Neural cell (in vitro differentiated cells): ENCODE data around the gene ABCC9. TPM values are rescaled to one million over a fixed set of nuclear protein-coding genes. Genes with fewer than 3 reads are reported as not detected.

ENCODE experiments used
- H2AFZ ChIP-seq: fragments of 200-600, 300-800 bp; sonication (generic), shearing (Covaris generic); 2 replicates; pipeline ENCODE4 v1.6.0; 2014; ENCODE audit warnings: low read depth, mild to moderate bottlenecking, antibody characterized with exemption, low read length, moderate library complexity
- H3F3A ChIP-seq: fragments of 200-600 bp; shearing (Covaris generic); 2 replicates; pipeline ENCODE4 v1.6.1; 2016; ENCODE audit warnings: mild to moderate bottlenecking, moderate library complexity, mixed read lengths, antibody characterized with exemption, low read length; ENCODE audit not compliant: insufficient read depth, poor library complexity, severe bottlenecking
- H3K27ac ChIP-seq: fragments of 200-600, 300-800 bp; sonication (generic), shearing (Covaris generic); 2 replicates; pipeline ENCODE4 v1.5.1; 2014; ENCODE audit warnings: mild to moderate bottlenecking, low read length, moderate library complexity
- H3K27me3 ChIP-seq: fragments of 300-800, 200-600 bp; sonication (generic), shearing (Covaris generic); 2 replicates; pipeline ENCODE4 v1.6.0; 2014; ENCODE audit warnings: mild to moderate bottlenecking, low read depth, low read length, moderate library complexity; ENCODE audit not compliant: insufficient read depth
- H3K36me3 ChIP-seq: fragments of 300-800, 200-600 bp; sonication (generic), shearing (Covaris generic); 2 replicates; pipeline ENCODE4 v1.5.1; 2014; ENCODE audit warnings: mild to moderate bottlenecking, antibody characterized with exemption, low read length, moderate library complexity; ENCODE audit not compliant: insufficient read depth
- H3K4me2 ChIP-seq: fragments of 300-800, 200-600 bp; sonication (generic), shearing (Covaris generic); 2 replicates; pipeline ENCODE4 v1.6.0; 2014; ENCODE audit warnings: mild to moderate bottlenecking, low read length
- H3K4me3 ChIP-seq: fragments of 300-800, 200-600 bp; sonication (generic), shearing (Covaris generic); 2 replicates; pipeline ENCODE4 v1.5.1; 2014; ENCODE audit warnings: mild to moderate bottlenecking, low read length, moderate library complexity
- H3K79me2 ChIP-seq: fragments of 200-600 bp; shearing (Covaris generic); replicated peaks from 2 replicates; pipeline ENCODE4 v1.6.0; 2014; ENCODE audit warnings: mild to moderate bottlenecking, low read length, moderate library complexity; ENCODE audit not compliant: insufficient read depth
- H3K9ac ChIP-seq: fragments of 300-800, 200-600 bp; sonication (generic), shearing (Covaris generic); 2 replicates; pipeline ENCODE4 v1.6.1; 2016; ENCODE audit warnings: mild to moderate bottlenecking, low read length, mixed read lengths
- H3K9me2 ChIP-seq: fragments of 200-600 bp; shearing (Covaris generic); 2 replicates; pipeline ENCODE4 v1.6.1; 2016; ENCODE audit warnings: mild to moderate bottlenecking, low read length, mixed read lengths; ENCODE audit not compliant: insufficient read depth
- H3K9me3 ChIP-seq: fragments of 200-600, 300-800 bp; sonication (generic), shearing (Covaris generic); 2 replicates; pipeline ENCODE4 v1.6.1; 2016; ENCODE audit warnings: mild to moderate bottlenecking, mixed run types, low read length, moderate library complexity, mixed read lengths
- H4K20me1 ChIP-seq: fragments of 200-600 bp; shearing (Covaris generic); 2 replicates; pipeline ENCODE4 v1.6.1; 2016; ENCODE audit warnings: mild to moderate bottlenecking, mixed run types; ENCODE audit not compliant: insufficient read depth
- CTCF ChIP-seq: fragments of 450-650 bp; IDR thresholded peaks from 2 replicates; pipeline ENCODE4 v1.5.1; 2014; ENCODE audit warnings: antibody characterized with exemption, mild to moderate bottlenecking, moderate library complexity; ENCODE audit not compliant: poor library complexity, severe bottlenecking
- EP300 ChIP-seq: fragments of 450-650 bp; conservative IDR thresholded peaks from 2 replicates; pipeline ENCODE4 v1.6.1; 2014; ENCODE audit warnings: antibody characterized with exemption, mild to moderate bottlenecking, moderate library complexity; ENCODE audit not compliant: poor library complexity, severe bottlenecking
- EZH2 ChIP-seq: fragments of 200-600, 300-800 bp; shearing (Covaris generic), sonication (generic); IDR thresholded peaks from 2 replicates; pipeline ENCODE4 v1.6.1; 2014; ENCODE audit warnings: antibody characterized with exemption, low read length, borderline replicate concordance, mild to moderate bottlenecking; ENCODE audit not compliant: insufficient read depth, poor library complexity, severe bottlenecking
- MXI1 ChIP-seq: fragments of 450-650 bp; conservative IDR thresholded peaks from 2 replicates; pipeline ENCODE4 v1.6.1; 2014; ENCODE audit warnings: antibody characterized with exemption, mild to moderate bottlenecking; ENCODE audit not compliant: poor library complexity, severe bottlenecking
- POLR2AphosphoS5 ChIP-seq: IDR thresholded peaks from 2 replicates; pipeline ENCODE4 v1.6.1; 2012
- RAD21 ChIP-seq: fragments of 450-650 bp; conservative IDR thresholded peaks from 2 replicates; pipeline ENCODE4 v1.6.1; 2014; ENCODE audit warnings: antibody characterized with exemption, mild to moderate bottlenecking, moderate library complexity
- REST ChIP-seq: IDR thresholded peaks from 2 replicates; pipeline ENCODE4 v1.6.1; 2012; ENCODE audit warnings: borderline replicate concordance
- SMC3 ChIP-seq: fragments of 450-650 bp; conservative IDR thresholded peaks from 2 replicates; pipeline ENCODE4 v1.6.1; 2014; ENCODE audit warnings: antibody characterized with exemption, mild to moderate bottlenecking, moderate library complexity; ENCODE audit not compliant: poor library complexity
- TAF1 ChIP-seq: IDR thresholded peaks from 2 replicates; pipeline ENCODE4 v1.6.1; 2012; ENCODE audit warnings: low read depth
- polyA plus RNA-seq: library from polyadenylated mRNA; depleted of rRNA; stranded (reverse); fragments of >200 nt; gene quantifications from 2 replicates; pipeline ENCODE4 v1.2.3, GENCODE V29; 2014

Gene ABCC9
- polyA plus RNA-seq, 1 donor from 2014 or later, result 0.32 TPM

GRCh38 chr12:21814327-21814726 lies 126.9 kb downstream of the ABCC9 start:
- Histone ChIP-seq H3K36me3 (no peaks in the 10 kb centered on the region), H3K9me2 (no peaks in the 10 kb centered on the region), H3K9ac (no peak overlapping the region), H3K9me3 (no peaks in the 10 kb centered on the region), H3K4me3 (no peak overlapping the region), H3F3A (no peaks in the 10 kb centered on the region), H3K79me2 (no peaks in the 10 kb centered on the region), H3K4me2 (no peak overlapping the region), H4K20me1 (no peaks in the 10 kb centered on the region), H2AFZ (no peak overlapping the region), H3K27ac (no peak overlapping the region), H3K27me3 (no peaks in the 10 kb centered on the region)
- TF ChIP-seq TAF1 (no peak), CTCF (no peak), EP300 (no peak), EZH2 (no peak), SMC3 (no peak), POLR2AphosphoS5 (no peak), MXI1 (no peak), REST (no peak), RAD21 (no peak)

GRCh38 chr12:21813751-21814150 lies 127.5 kb downstream of the ABCC9 start:
- Histone ChIP-seq H3K27ac (no peak overlapping the region), H2AFZ (no peak overlapping the region), H3K9me2 (no peaks in the 10 kb centered on the region), H3K36me3 (no peaks in the 10 kb centered on the region), H3K4me2 (no peak overlapping the region), H4K20me1 (no peaks in the 10 kb centered on the region), H3K9ac (no peak overlapping the region), H3K27me3 (no peaks in the 10 kb centered on the region), H3K4me3 (no peak overlapping the region), H3F3A (no peaks in the 10 kb centered on the region), H3K79me2 (no peaks in the 10 kb centered on the region), H3K9me3 (no peaks in the 10 kb centered on the region)
- no peak for TF ChIP-seq SMC3
- no peak for TF ChIP-seq TAF1
- no peak for TF ChIP-seq POLR2AphosphoS5
- no peak for TF ChIP-seq REST
- no peak for TF ChIP-seq EZH2
- no peak for TF ChIP-seq MXI1
- TF ChIP-seq RAD21, result no peak
- TF ChIP-seq EP300, result no peak
- TF ChIP-seq CTCF, result no peak
